GM19372 (cell line): ENCODE data around the gene PLEKHG3.

ENCODE experiments used
- ATAC-seq: cut with Tn5 transposase; IDR thresholded peaks from one replicate; pipeline ENCODE4 v1.9.1; 2021; ENCODE audit warnings: mild to moderate bottlenecking, low read depth, moderate library complexity; ENCODE audit not compliant: unreplicated experiment

PLEKHG3 gene

GRCh38 chr14:64761441-64762043 lies 57.3 kb downstream of the PLEKHG3 start:
- ATAC-seq: no peak

GRCh38 chr14:64762044-64763034 lies 58.1 kb downstream of the PLEKHG3 start:
- no peak for ATAC-seq

- no peak for ATAC-seq
These were observed 59.0 kb downstream of the PLEKHG3 start for GRCh38 chr14:64763085-64763782.

- ATAC-seq: no peak
These were observed 59.8 kb downstream of the PLEKHG3 start for GRCh38 chr14:64763801-64764621.

- no peak for ATAC-seq
These were observed 60.7 kb downstream of the PLEKHG3 start for GRCh38 chr14:64764641-64765520.

- no peak for ATAC-seq
These were observed 61.6 kb downstream of the PLEKHG3 start for GRCh38 chr14:64765740-64766302.

GRCh38 chr14:64766430-64767151 lies 62.4 kb downstream of the PLEKHG3 start:
- ATAC-seq: no peak

GRCh38 chr14:64767215-64767964 lies 63.2 kb downstream of the PLEKHG3 start:
- no peak for ATAC-seq

- ATAC-seq: no peak
These were observed 64.3 kb downstream of the PLEKHG3 start for GRCh38 chr14:64768401-64769095.

GRCh38 chr14:64769096-64770020 lies 65.1 kb downstream of the PLEKHG3 start:
- ATAC-seq: no peak

GRCh38 chr14:64770751-64771150 lies 66.5 kb downstream of the PLEKHG3 start:
- ATAC-seq: no peak

GRCh38 chr14:64771161-64771560 lies 66.9 kb downstream of the PLEKHG3 start:
- no peak for ATAC-seq

- ATAC-seq: no peak
These were observed 68.2 kb downstream of the PLEKHG3 start for GRCh38 chr14:64772397-64772950.

GRCh38 chr14:64773046-64773445 lies 68.8 kb downstream of the PLEKHG3 start:
- no peak for ATAC-seq

GRCh38 chr14:64773577-64773976 lies 69.4 kb downstream of the PLEKHG3 start:
- no peak for ATAC-seq

- no peak for ATAC-seq
These were observed 70.0 kb downstream of the PLEKHG3 start for GRCh38 chr14:64774272-64774671.
